Astrocyte (in vitro differentiated cells and primary cell): Measurements from ENCODE around the gene POU2F1. TPM values are rescaled to one million over a fixed set of nuclear protein-coding genes. Genes with fewer than 3 reads are reported as not detected.
A peak's percentile ranks its signal among the peaks of the same experiment; 100 is the strongest.

Experiments
- DNase-seq: peaks from one replicate; pipeline ENCODE4 v3.0.0-alpha.2; 2010; ENCODE audit warnings: low read depth
- FAIRE-seq: peaks from 2 replicates; lab custom pipeline; 2011; peaks lifted over from hg19 to GRCh38; lab: Jason Lieb, UNC
- H2AFZ ChIP-seq: 2 replicates; pipeline ENCODE4 v1.6.0; 2012; ENCODE audit warnings: low read depth, low read length, inconsistent platforms
- H3K27ac ChIP-seq: 2 replicates; pipeline ENCODE4 v1.5.1; 2011; ENCODE audit warnings: low read depth, low read length, inconsistent platforms
- H3K27me3 ChIP-seq: 2 replicates; pipeline ENCODE4 v1.6.0; 2011; ENCODE audit warnings: low read length, inconsistent platforms; ENCODE audit not compliant: insufficient read depth
- H3K36me3 ChIP-seq: 2 replicates; pipeline ENCODE4 v1.5.1; 2011; ENCODE audit warnings: low read length, inconsistent platforms; ENCODE audit not compliant: insufficient read depth
- H3K4me1 ChIP-seq: 2 replicates; pipeline ENCODE4 v1.5.1; 2011; ENCODE audit warnings: low read length, inconsistent platforms; ENCODE audit not compliant: insufficient read depth
- H3K4me2 ChIP-seq: 2 replicates; pipeline ENCODE4 v1.6.0; 2012; ENCODE audit warnings: low read length, inconsistent platforms
- H3K4me3 ChIP-seq: 2 replicates; pipeline ENCODE4 v1.5.1; 2011; ENCODE audit warnings: low read depth, mild to moderate bottlenecking, low read length, inconsistent platforms; ENCODE audit not compliant: insufficient read depth
- H3K79me2 ChIP-seq: 2 replicates; pipeline ENCODE4 v1.6.0; 2012; ENCODE audit warnings: mild to moderate bottlenecking, low read length, inconsistent platforms; ENCODE audit not compliant: insufficient read depth
- H3K9ac ChIP-seq: 2 replicates; pipeline ENCODE4 v1.6.0; 2012; ENCODE audit warnings: mild to moderate bottlenecking, low read length, inconsistent platforms
- H3K9me3 ChIP-seq: 2 replicates; pipeline ENCODE4 v1.5.1; 2012; ENCODE audit warnings: low read depth, mild to moderate bottlenecking, low read length, inconsistent platforms; ENCODE audit not compliant: insufficient read depth
- H4K20me1 ChIP-seq: 2 replicates; pipeline ENCODE4 v1.6.0; 2012; ENCODE audit warnings: low read length, inconsistent platforms; ENCODE audit not compliant: insufficient read depth
- H3K27ac Mint-ChIP-seq: one replicate; pipeline ENCODE4 v1.8.0; 2021; ENCODE audit warnings: mild to moderate bottlenecking, mixed read lengths; ENCODE audit not compliant: unreplicated experiment
- H3K27me3 Mint-ChIP-seq: one replicate; pipeline ENCODE4 v1.8.0; 2021; ENCODE audit warnings: low read depth, mixed read lengths; ENCODE audit not compliant: unreplicated experiment
- H3K36me3 Mint-ChIP-seq: one replicate; pipeline ENCODE4 v1.8.0; 2021; ENCODE audit warnings: low read depth, mixed read lengths; ENCODE audit not compliant: unreplicated experiment
- H3K4me1 Mint-ChIP-seq: one replicate; pipeline ENCODE4 v1.8.0; 2021; ENCODE audit warnings: low read depth, mixed read lengths; ENCODE audit not compliant: unreplicated experiment
- H3K4me3 Mint-ChIP-seq: one replicate; pipeline ENCODE4 v1.8.0; 2021; ENCODE audit warnings: mild to moderate bottlenecking, moderate library complexity, mixed read lengths; ENCODE audit not compliant: unreplicated experiment
- H3K9me3 Mint-ChIP-seq: one replicate; pipeline ENCODE4 v1.8.0; 2021; ENCODE audit warnings: mild to moderate bottlenecking, mixed read lengths; ENCODE audit not compliant: unreplicated experiment
- EZH2 ChIP-seq: IDR thresholded peaks from 2 replicates; pipeline ENCODE4 v1.6.1; 2012; ENCODE audit warnings: mild to moderate bottlenecking, low read length, inconsistent platforms; ENCODE audit not compliant: insufficient read depth
- total RNA-seq: library from RNA; stranded (reverse); gene quantifications from 2 replicates; pipeline ENCODE4 v1.2.1, GENCODE V29; 2021
- TF ChIP-seq, protein P1 (sequence below): IDR thresholded peaks from 2 replicates; pipeline ENCODE4 v1.5.1; 2011; ENCODE audit warnings: low read depth, mild to moderate bottlenecking, inconsistent platforms, low read length, moderate library complexity; ENCODE audit not compliant: insufficient read depth

Gene POU2F1
- total RNA-seq, 1 donor from 2014 or later, result 21.7 TPM

GRCh38 chr1:167325151-167325550 lies 104.5 kb downstream of the POU2F1 start:
- Mint-ChIP-seq H3K4me1 (peaks cover 5% of the 10 kb centered on the region), H3K4me3 (no peak overlapping the region), H3K27ac (no peak overlapping the region), H3K9me3 (peaks cover 15% of the 10 kb centered on the region), H3K27me3 (no peaks in the 10 kb centered on the region), H3K36me3 (peaks cover 17% of the 10 kb centered on the region)
- H3K9me3 ChIP-seq, result peaks cover 12% of the 10 kb centered on the region
- FAIRE-seq, result no peak
- TF ChIP-seq, protein P1, sequence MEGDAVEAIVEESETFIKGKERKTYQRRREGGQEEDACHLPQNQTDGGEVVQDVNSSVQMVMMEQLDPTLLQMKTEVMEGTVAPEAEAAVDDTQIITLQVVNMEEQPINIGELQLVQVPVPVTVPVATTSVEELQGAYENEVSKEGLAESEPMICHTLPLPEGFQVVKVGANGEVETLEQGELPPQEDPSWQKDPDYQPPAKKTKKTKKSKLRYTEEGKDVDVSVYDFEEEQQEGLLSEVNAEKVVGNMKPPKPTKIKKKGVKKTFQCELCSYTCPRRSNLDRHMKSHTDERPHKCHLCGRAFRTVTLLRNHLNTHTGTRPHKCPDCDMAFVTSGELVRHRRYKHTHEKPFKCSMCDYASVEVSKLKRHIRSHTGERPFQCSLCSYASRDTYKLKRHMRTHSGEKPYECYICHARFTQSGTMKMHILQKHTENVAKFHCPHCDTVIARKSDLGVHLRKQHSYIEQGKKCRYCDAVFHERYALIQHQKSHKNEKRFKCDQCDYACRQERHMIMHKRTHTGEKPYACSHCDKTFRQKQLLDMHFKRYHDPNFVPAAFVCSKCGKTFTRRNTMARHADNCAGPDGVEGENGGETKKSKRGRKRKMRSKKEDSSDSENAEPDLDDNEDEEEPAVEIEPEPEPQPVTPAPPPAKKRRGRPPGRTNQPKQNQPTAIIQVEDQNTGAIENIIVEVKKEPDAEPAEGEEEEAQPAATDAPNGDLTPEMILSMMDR, result no peak
- TF ChIP-seq EZH2, result no peak
- H3K27me3 ChIP-seq, result no peaks in the 10 kb centered on the region
- no peak overlapping the region for H3K9ac ChIP-seq
- DNase-seq, result no peak
- no peaks in the 10 kb centered on the region for H3K36me3 ChIP-seq
- no peak overlapping the region for H3K4me3 ChIP-seq
- no peak overlapping the region for H3K27ac ChIP-seq
- H3K4me2 ChIP-seq, result no peak overlapping the region
- peaks cover 12% of the 10 kb centered on the region for H3K79me2 ChIP-seq
- peaks cover 8% of the 10 kb centered on the region for H4K20me1 ChIP-seq
- no peak overlapping the region for H2AFZ ChIP-seq
- no peaks in the 10 kb centered on the region for H3K4me1 ChIP-seq

DNA sequence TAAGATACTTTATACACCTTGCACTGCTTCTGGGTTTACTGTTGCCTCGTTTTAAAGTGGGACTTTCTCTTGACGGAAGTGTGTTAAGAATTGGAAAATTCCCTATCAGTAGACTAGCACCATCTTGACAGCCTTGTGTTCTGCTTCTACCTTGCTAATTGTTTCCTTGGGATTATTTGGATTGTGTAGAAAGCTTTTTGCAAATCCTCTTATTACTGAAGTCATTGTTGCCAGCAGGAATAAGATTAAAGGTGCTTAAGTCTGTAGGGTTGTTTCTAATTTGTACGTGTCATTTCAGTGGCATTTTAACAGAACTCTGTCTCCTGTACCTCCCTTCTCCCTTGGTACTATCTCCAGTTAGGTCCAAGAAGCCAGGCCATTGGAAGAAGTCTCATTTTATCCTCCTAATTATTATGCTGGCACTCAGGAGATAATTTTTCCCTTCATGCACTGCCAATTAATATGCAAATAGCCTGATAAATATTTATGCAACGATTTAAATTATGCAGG lies 107.7 kb downstream of the POU2F1 start:
- H3K4me3 Mint-ChIP-seq, result no peak overlapping the region
- no peaks in the 10 kb centered on the region for H3K27me3 Mint-ChIP-seq
- Histone ChIP-seq H2AFZ (no peak overlapping the region), H3K9ac (no peak overlapping the region), H3K4me2 (no peak overlapping the region), H3K36me3 (no peaks in the 10 kb centered on the region), H3K27me3 (no peaks in the 10 kb centered on the region), H3K27ac (no peak overlapping the region), H3K9me3 (no peaks in the 10 kb centered on the region), H3K79me2 (peaks cover 16% of the 10 kb centered on the region), H3K4me3 (no peak overlapping the region), H3K4me1 (no peaks in the 10 kb centered on the region), H4K20me1 (peaks cover 15% of the 10 kb centered on the region)
- H3K27ac Mint-ChIP-seq, result no peak overlapping the region
- H3K9me3 Mint-ChIP-seq, result peaks cover under 1% of the 10 kb centered on the region
- FAIRE-seq (no peak), DNase-seq (no peak)
- no peak for TF ChIP-seq EZH2
- TF ChIP-seq, protein P1, result no peak
- H3K36me3 Mint-ChIP-seq, result peaks cover 7% of the 10 kb centered on the region
- H3K4me1 Mint-ChIP-seq, result peaks cover 8% of the 10 kb centered on the region

GRCh38 chr1:167328816-167329483 lies 108.3 kb downstream of the POU2F1 start:
- Mint-ChIP-seq H3K4me1 (peaks cover 8% of the 10 kb centered on the region), H3K27ac (no peak overlapping the region), H3K4me3 (no peak overlapping the region), H3K9me3 (no peaks in the 10 kb centered on the region), H3K36me3 (peaks cover 7% of the 10 kb centered on the region), H3K27me3 (no peaks in the 10 kb centered on the region)
- H4K20me1 ChIP-seq, result peaks cover 15% of the 10 kb centered on the region
- H3K4me3 ChIP-seq, result no peak overlapping the region
- H3K36me3 ChIP-seq, result no peaks in the 10 kb centered on the region
- no peak overlapping the region for H3K4me2 ChIP-seq
- H2AFZ ChIP-seq, result no peak overlapping the region
- TF ChIP-seq EZH2, result no peak
- TF ChIP-seq, protein P1, result no peak
- DNase-seq, result peak; percentile 16
- H3K27ac ChIP-seq, result no peak overlapping the region
- no peaks in the 10 kb centered on the region for H3K9me3 ChIP-seq
- H3K27me3 ChIP-seq, result no peaks in the 10 kb centered on the region
- no peak overlapping the region for H3K9ac ChIP-seq
- FAIRE-seq, result no peak
- peaks cover 16% of the 10 kb centered on the region for H3K79me2 ChIP-seq
- H3K4me1 ChIP-seq, result no peaks in the 10 kb centered on the region
